Stimulated activated naive CD8-positive, alpha-beta T cell treated with anti-CD3 and anti-CD28 coated beads, Interleukin-15, Interleukin-2, amounts not matched to agents 100 ng/mL and 50 ng/mL, for 24 hours (primary cell): ENCODE results near the gene NRXN2.

Experiments
- H3K27ac Mint-ChIP-seq: one replicate; pipeline ENCODE4 v1.8.0; 2021; ENCODE audit warnings: mild to moderate bottlenecking, mixed read lengths
- H3K27me3 Mint-ChIP-seq: one replicate; pipeline ENCODE4 v1.8.0; 2021; ENCODE audit warnings: mixed read lengths
- H3K36me3 Mint-ChIP-seq: one replicate; pipeline ENCODE4 v1.8.0; 2021; ENCODE audit warnings: low read depth, mixed read lengths
- H3K4me1 Mint-ChIP-seq: one replicate; pipeline ENCODE4 v1.8.0; 2021; ENCODE audit warnings: low read depth, mixed read lengths
- H3K4me3 Mint-ChIP-seq: one replicate; pipeline ENCODE4 v1.8.0; 2021; ENCODE audit warnings: mild to moderate bottlenecking, mixed read lengths
- H3K9me3 Mint-ChIP-seq: one replicate; pipeline ENCODE4 v1.8.0; 2021; ENCODE audit warnings: mixed read lengths

Gene NRXN2

GRCh38 chr11:64656862-64657261 lies 66.1 kb downstream of the NRXN2 start:
- H3K36me3 Mint-ChIP-seq = no peaks in the 10 kb centered on the region
- H3K4me1 Mint-ChIP-seq = peaks cover 6% of the 10 kb centered on the region
- H3K27me3 Mint-ChIP-seq = no peaks in the 10 kb centered on the region
- H3K27ac Mint-ChIP-seq = no peak overlapping the region
- H3K4me3 Mint-ChIP-seq = no peak overlapping the region
- no peaks in the 10 kb centered on the region for H3K9me3 Mint-ChIP-seq

DNA sequence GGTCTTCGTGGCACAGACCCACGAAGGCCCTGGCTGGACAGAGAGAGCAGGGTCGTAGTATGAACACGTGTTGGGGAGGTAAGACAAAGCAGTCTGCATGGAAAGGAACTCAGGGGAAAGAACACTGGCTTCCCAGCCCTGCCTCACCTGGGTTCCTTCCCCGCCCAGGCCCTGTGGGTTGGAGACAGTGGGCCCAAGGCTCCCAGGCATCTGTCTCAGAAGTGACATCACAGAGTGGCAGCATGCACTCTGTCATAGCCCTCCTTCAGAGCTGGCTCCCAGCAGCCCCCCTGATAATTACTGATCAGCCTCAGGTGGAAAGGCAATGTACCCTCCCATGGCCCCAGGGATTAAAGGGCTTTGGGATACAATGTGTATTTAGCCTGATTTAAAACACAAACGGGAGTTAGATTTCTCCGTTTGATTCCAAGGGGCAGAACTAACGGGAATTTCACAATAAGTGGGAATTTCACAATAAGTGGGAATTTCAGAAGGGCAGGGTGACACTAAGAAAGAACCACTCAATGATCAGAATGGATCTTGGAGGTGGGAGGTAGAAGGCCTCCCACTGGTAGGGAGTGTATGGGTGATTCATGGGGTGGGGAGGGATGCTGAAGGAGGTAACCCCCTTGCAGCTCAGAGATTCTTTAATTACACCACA lies 66.9 kb downstream of the NRXN2 start:
- Mint-ChIP-seq H3K9me3 (no peaks in the 10 kb centered on the region), H3K4me3 (no peak overlapping the region), H3K27ac (no peak overlapping the region), H3K4me1 (peaks cover 6% of the 10 kb centered on the region), H3K27me3 (no peaks in the 10 kb centered on the region), H3K36me3 (no peaks in the 10 kb centered on the region)

DNA sequence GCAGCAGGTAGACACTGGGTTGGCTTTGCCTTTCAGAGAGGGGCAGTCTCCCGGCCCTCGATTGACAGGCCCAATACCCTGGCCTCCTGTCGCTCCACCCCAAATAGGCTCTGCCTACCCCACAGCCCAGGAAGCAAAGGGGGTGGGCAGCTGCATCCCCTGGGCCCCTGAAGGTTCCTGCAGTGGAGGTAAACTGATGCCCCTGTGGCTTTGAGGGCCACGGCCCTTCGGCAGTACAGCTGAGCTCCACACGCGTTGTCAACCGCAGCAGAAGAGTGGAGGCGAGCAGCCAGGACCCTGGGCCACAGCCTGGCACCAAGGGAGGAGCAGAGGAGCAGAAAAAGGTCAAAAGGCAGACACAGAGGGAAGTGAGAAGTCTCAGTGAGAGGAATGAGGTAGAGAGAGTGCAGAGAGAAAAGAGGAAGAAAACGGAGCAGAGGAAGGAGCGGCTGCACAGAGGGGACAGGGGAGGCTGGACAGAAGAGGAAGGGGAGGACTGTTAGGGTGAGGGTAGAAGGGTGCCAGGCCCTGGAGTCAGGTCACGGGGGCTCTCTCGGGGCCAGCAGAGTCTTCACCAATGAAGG lies 67.9 kb downstream of the NRXN2 start:
- Mint-ChIP-seq H3K9me3 (no peaks in the 10 kb centered on the region), H3K36me3 (no peaks in the 10 kb centered on the region), H3K27ac (no peak overlapping the region), H3K4me1 (peaks cover 6% of the 10 kb centered on the region), H3K4me3 (no peak overlapping the region), H3K27me3 (peaks cover 2% of the 10 kb centered on the region)

- H3K36me3 Mint-ChIP-seq = no peaks in the 10 kb centered on the region
- peaks cover 3% of the 10 kb centered on the region for H3K27me3 Mint-ChIP-seq
- H3K9me3 Mint-ChIP-seq = no peaks in the 10 kb centered on the region
- H3K4me3 Mint-ChIP-seq = no peak overlapping the region
- peaks cover 6% of the 10 kb centered on the region for H3K4me1 Mint-ChIP-seq
- no peak overlapping the region for H3K27ac Mint-ChIP-seq
Measured at GRCh38 chr11:64654439-64654838, 68.6 kb downstream of the NRXN2 start.

- H3K36me3 Mint-ChIP-seq = no peaks in the 10 kb centered on the region
- no peak overlapping the region for H3K4me3 Mint-ChIP-seq
- no peak overlapping the region for H3K27ac Mint-ChIP-seq
- peaks cover 6% of the 10 kb centered on the region for H3K4me1 Mint-ChIP-seq
- peaks cover 3% of the 10 kb centered on the region for H3K27me3 Mint-ChIP-seq
- no peaks in the 10 kb centered on the region for H3K9me3 Mint-ChIP-seq
Measured at GRCh38 chr11:64653388-64653973, 69.5 kb downstream of the NRXN2 start.

- Mint-ChIP-seq H3K9me3 (no peaks in the 10 kb centered on the region), H3K27me3 (peaks cover 3% of the 10 kb centered on the region), H3K4me3 (no peak overlapping the region)
Measured at GRCh38 chr11:64652586-64653387, 70.2 kb downstream of the NRXN2 start.

DNA sequence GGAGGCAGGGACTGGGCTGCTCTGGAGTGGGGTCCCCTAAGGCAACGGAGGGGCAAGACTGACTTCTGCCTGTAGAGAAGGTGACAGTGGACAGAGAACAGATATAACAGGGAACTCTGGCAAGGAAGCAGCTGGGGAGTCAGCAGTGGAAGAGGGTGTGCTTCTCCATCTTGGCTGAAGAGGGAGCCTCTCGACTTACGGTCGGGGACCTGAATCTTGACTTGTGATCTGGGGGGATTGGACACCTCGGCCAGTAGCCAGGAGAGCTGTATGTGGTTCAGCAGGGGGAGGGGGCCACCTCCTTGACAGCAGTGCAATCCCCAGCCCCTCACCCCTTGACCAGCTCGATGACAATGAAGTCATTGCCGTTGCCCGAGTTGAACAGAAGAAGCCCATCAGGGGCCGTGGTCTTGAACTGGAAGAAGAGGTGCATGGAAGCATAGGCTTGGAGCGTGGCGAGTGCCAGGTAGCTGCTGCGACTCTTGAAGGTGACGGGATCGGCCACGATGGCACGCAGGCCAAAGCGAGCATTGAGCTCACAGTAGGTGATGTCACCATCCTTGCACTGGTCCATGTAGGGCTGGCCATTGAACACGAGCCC lies 72.0 kb downstream of the NRXN2 start:
- Mint-ChIP-seq H3K27me3 (peaks cover 7% of the 10 kb centered on the region), H3K4me1 (peaks cover 6% of the 10 kb centered on the region), H3K9me3 (no peaks in the 10 kb centered on the region), H3K4me3 (no peak overlapping the region), H3K27ac (no peak overlapping the region), H3K36me3 (no peaks in the 10 kb centered on the region)

More at GRCh38 chr11:64652586-64653387, 70.2 kb downstream of the NRXN2 start:
- Mint-ChIP-seq H3K36me3 (no peaks in the 10 kb centered on the region), H3K4me1 (peaks cover 6% of the 10 kb centered on the region), H3K27ac (no peak overlapping the region)

DNA sequence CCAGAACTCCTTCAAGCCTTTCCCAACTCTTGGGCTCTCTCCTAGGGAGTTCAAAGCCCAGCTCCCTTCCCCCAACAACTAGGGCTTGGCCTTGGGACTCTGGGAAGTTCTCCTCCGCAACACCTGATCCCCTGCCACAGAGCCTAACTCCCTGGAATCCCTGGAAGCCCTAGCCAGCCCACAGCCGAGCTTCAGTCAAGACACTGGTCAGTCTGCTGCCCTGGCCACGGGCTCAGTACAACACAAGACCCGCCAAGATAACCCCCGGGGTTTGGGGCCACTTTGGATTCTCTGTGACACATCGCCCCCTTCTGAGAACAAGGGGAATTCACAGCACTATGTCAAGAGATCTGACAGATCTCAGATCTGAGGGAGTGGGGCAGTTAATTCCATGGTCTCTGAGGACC lies 73.7 kb downstream of the NRXN2 start:
- Mint-ChIP-seq H3K36me3 (no peaks in the 10 kb centered on the region), H3K9me3 (no peaks in the 10 kb centered on the region), H3K27me3 (peaks cover 22% of the 10 kb centered on the region), H3K4me3 (no peak overlapping the region), H3K27ac (no peak overlapping the region), H3K4me1 (no peaks in the 10 kb centered on the region)

DNA sequence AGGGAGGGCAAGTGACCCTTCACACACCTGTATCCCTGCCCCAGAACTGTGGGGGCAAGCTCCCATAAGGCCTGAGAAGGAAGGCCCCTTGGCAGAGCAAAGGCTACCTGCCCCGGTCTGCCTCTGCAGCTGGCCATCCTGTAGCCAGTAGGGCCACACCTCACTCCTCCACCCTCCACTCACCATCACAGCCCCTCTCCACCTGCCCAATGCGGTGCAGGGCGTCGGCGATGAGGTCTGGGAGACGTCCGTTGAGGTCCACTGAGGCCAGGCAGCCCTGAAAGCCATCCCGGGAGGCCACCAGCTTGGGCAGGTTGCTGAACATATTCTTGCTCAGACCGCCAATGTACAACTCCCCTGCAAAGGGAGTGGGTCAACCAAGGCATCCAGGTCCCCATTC lies 74.4 kb downstream of the NRXN2 start:
- no peak overlapping the region for H3K4me3 Mint-ChIP-seq
- H3K9me3 Mint-ChIP-seq = no peaks in the 10 kb centered on the region
- no peak overlapping the region for H3K27ac Mint-ChIP-seq
- H3K4me1 Mint-ChIP-seq = no peaks in the 10 kb centered on the region
- peaks cover 29% of the 10 kb centered on the region for H3K27me3 Mint-ChIP-seq
- H3K36me3 Mint-ChIP-seq = no peaks in the 10 kb centered on the region

GRCh38 chr11:64647019-64647779 lies 75.8 kb downstream of the NRXN2 start:
- no peak overlapping the region for H3K4me3 Mint-ChIP-seq
- H3K27ac Mint-ChIP-seq = no peak overlapping the region
- no peaks in the 10 kb centered on the region for H3K4me1 Mint-ChIP-seq
- H3K36me3 Mint-ChIP-seq = no peaks in the 10 kb centered on the region
- H3K27me3 Mint-ChIP-seq = peaks cover 29% of the 10 kb centered on the region
- H3K9me3 Mint-ChIP-seq = no peaks in the 10 kb centered on the region

GRCh38 chr11:64644647-64645275 lies 78.2 kb downstream of the NRXN2 start:
- no peaks in the 10 kb centered on the region for H3K4me1 Mint-ChIP-seq
- H3K36me3 Mint-ChIP-seq = no peaks in the 10 kb centered on the region
- H3K27me3 Mint-ChIP-seq = peaks cover 25% of the 10 kb centered on the region
- no peaks in the 10 kb centered on the region for H3K9me3 Mint-ChIP-seq
- no peak overlapping the region for H3K4me3 Mint-ChIP-seq
- H3K27ac Mint-ChIP-seq = no peak overlapping the region

DNA sequence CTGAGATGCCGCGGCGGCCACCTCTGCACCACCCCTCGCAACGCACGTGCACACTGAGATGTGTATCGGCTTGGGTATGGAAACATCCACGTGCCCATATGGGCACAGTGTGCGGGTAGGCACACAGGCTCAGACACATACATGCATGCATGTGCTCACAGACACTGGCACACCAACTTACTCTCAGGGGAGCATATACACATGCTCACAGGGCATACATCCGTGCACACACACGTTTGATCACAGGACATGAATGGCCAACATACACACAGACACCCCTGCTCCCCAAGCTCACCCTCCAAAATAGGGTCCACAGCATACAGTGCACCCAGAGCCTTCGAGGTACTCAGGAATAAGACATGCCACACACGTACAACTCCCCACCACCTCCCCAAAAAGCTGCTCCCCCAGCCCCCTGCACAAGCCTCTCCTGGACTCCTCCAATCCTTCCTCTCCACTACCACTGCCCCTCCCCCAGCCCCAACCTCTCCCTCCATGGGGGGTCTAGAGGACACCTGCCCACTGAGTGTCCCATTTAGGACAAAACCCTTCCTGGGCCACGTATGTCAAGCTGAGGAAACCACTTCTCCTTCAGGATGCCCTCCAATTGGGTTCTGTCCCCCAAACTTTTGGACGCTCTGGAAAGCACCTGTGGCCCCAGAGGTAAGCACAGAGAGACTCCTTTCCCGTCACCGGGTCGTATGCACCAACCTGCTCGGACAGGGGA lies 78.9 kb downstream of the NRXN2 start:
- Mint-ChIP-seq H3K36me3 (no peaks in the 10 kb centered on the region), H3K27me3 (peaks cover 25% of the 10 kb centered on the region), H3K4me3 (no peak overlapping the region), H3K4me1 (no peaks in the 10 kb centered on the region), H3K27ac (no peak overlapping the region), H3K9me3 (no peaks in the 10 kb centered on the region)

- Mint-ChIP-seq H3K9me3 (no peaks in the 10 kb centered on the region), H3K4me1 (no peaks in the 10 kb centered on the region), H3K27me3 (peaks cover 25% of the 10 kb centered on the region), H3K4me3 (no peak overlapping the region), H3K36me3 (no peaks in the 10 kb centered on the region), H3K27ac (no peak overlapping the region)
Measured at GRCh38 chr11:64643256-64643881, 79.6 kb downstream of the NRXN2 start.
